Measurements from ENCODE around the gene LOC101059915.
A peak's percentile ranks its signal among the peaks of the same experiment; 100 is the strongest.

Gene LOC101059915

DNA sequence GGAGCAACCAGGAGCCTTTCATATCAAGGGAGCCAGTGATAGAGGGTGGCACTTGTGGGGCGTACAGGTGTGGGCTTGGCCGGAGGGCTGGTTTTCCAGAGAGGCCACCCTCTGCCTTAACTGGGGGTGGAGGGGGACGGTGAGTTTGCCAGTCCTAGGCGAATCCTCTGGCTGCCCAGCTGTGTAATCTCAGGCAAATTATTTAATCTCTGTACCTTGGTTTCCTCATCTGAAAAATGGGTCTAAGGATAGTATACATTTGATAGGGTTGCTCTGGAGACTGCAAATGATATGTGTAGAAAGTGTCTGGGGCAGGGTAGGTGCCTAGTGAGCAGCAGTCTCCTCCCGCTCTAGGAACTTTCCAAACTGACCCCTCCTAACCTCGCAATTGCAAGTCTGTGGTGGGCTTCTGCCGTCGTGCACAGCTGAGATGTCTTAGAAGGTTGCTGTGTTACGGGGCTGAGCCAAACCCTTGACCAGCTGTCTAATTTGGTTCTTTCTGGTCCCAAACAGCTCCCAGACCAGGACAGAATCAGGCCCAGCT is 45.2 kb upstream of the LOC101059915 start:
- H3K4me3 ChIP-seq (ENCODE audit: low read depth, low read length) = no peak overlapping the region
- TF ChIP-seq, protein P1, sequence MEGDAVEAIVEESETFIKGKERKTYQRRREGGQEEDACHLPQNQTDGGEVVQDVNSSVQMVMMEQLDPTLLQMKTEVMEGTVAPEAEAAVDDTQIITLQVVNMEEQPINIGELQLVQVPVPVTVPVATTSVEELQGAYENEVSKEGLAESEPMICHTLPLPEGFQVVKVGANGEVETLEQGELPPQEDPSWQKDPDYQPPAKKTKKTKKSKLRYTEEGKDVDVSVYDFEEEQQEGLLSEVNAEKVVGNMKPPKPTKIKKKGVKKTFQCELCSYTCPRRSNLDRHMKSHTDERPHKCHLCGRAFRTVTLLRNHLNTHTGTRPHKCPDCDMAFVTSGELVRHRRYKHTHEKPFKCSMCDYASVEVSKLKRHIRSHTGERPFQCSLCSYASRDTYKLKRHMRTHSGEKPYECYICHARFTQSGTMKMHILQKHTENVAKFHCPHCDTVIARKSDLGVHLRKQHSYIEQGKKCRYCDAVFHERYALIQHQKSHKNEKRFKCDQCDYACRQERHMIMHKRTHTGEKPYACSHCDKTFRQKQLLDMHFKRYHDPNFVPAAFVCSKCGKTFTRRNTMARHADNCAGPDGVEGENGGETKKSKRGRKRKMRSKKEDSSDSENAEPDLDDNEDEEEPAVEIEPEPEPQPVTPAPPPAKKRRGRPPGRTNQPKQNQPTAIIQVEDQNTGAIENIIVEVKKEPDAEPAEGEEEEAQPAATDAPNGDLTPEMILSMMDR (IDR thresholded peaks at IDR 0.05; ENCODE audit: low read depth, low read length) = no peak

DNA sequence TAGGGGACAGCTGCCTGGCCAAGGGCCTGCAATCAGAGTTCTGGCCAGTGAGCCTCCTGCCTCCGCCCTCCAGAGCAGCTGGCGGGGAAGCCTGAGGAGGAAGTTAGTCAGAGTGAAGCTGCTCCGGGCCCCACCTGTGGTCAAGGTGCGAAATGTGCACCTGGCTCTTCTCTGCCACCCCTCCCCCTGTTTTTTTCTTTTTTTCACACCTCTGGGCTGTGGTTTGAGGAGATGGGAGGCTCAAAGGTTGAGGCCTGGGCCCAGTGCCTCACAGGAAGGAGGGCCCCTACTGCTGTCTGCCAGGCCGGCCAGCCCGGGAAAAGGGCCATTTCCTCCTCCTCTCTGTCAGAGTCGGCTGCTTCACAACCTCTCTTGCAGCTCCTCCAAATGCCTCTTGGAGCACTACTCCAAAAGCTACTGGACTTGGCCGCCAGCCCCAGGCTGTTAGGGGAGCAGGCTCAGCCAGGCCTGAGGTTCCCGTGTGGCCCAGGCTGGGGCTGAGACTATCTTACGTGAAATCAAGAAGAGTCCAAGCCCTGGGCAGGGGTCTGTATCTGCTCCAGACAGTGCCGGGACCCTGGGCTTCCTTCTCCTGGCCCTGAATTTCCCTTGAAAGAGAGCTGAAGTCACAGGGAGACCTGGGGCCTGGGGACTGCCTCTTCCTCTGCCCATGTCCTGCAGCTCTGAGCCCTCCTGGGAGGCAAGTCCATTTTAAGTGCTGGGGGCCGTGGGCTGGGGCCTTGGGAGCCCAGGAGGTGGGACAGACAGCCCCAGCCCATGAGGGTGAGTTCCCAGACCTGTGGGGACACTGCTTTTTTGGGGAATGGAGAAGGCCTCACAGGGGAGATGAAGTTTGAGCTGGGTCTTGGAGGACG is 44.5 kb upstream of the LOC101059915 start:
- TF ChIP-seq, protein P1 (IDR thresholded peaks at IDR 0.05; ENCODE audit: low read depth, low read length) = peak; percentile 8; the same call in 1 of the 2 replicates
- H3K4me3 ChIP-seq (ENCODE audit: low read depth, low read length) = no peak overlapping the region

DNA sequence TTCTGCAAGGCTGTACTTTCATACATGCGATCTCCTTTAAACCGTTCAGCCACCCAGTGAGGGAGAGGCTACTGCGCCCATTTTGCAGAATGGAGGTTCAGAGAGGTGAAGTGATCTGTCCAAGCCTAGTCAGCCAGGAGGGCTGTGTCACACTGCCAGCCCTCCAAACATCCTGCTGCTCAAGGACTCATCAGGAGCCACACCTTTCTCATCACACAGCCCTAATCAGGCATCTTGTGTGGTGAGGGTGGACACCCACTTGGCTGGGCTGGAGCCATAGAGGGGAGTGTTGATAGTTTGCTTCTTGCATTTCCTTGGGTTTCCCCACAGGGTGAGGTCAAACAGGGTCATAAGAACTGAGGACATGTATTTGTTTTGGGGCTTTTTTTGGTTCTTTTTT is 43.6 kb upstream of the LOC101059915 start:
- H3K4me3 ChIP-seq (ENCODE audit: low read depth, low read length) = no peak overlapping the region
- TF ChIP-seq, protein P1 (IDR thresholded peaks at IDR 0.05; ENCODE audit: low read depth, low read length) = no peak

DNA sequence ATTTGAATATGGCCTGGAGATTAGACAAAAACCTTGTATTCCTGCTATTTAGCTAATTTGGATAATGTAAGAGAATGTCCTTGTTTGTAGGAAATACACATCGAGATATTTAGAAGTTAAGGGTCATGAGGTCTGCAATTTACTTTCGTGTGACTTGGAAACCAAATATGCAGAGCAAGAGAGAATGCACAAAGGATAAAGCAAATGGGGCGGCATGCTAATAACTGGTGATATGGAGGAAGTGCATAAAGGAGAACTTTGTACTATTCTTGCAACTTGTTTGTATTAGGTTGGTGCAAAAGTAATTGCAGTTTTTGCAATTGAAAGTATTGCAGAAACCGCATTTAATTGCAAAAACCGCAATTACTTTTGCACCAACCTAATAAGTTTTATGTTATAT is 41.9 kb upstream of the LOC101059915 start:
- TF ChIP-seq, protein P1 (IDR thresholded peaks at IDR 0.05; ENCODE audit: low read depth, low read length) = no peak

DNA sequence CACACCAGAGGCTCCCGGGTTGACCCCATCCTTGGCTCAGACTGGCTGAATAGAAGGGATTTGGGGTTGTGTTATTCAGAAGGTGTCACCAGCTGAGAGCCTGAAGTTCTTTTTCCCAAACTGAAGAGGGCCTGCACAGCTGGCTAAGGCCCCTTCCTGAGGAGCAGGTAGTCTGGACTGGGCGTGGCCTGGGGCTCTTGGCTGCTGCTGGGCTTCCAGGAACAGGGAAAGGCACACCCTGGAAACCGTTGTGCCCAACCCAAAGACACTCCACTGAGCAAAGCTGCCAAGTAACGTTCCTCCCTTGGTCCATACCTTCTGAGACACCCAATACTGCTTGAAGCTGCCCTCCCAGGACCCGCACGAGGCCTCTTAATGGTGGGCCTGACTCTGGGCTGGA is 40.8 kb upstream of the LOC101059915 start:
- H3K4me3 ChIP-seq (ENCODE audit: low read depth, low read length) = no peak overlapping the region
- TF ChIP-seq, protein P1 (IDR thresholded peaks at IDR 0.05; ENCODE audit: low read depth, low read length) = no peak

More for the DNA sequence above, 41.9 kb upstream of the LOC101059915 start:
- H3K4me3 ChIP-seq (ENCODE audit: low read depth, low read length) = no peak overlapping the region

DNA sequence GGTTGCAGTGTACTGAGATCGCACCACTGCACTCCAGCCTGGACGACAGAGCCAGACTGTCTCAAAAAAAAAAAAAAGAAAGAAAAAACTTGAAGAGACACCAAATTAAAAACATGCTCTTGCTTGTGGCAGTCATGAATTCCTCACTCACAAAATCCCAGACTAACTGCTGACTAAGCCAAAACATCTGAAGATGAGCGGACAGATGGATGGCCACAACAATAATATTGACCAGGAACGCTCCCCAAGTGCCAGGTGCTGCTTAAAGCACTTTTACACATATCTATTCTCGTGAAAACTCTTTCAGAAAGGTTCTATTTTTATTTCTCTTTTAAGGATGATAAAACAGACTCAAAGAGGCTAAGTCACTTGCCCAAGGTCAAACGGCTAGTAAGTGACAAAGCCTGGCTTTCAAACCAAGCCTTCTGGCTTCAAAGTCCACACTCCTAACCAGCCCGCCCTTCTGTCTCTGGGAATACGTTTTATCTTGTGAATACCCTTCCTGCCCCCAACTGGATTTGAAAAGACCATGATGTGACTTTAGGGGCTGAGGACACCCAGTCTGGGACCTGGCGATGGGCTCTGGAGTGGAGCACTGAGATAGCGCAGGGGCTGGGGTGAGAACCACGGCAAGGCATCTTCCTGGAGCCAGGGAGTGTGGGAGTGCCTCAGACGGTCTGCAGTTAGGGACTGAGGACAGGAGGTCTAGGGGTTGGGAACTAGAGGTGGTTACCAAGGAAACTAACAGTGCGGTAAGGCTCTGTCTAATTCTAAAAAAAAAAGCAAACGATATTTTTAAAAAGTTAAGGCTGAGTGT is 39.5 kb upstream of the LOC101059915 start:
- TF ChIP-seq, protein P1 (IDR thresholded peaks at IDR 0.05; ENCODE audit: low read depth, low read length) = no peak

More for the DNA sequence above, 39.5 kb upstream of the LOC101059915 start:
- H3K4me3 ChIP-seq (ENCODE audit: low read depth, low read length) = no peak overlapping the region

Measured in WI38 (cell line).